Natural killer cell (primary cell): ENCODE data around the gene C13orf46. TPM values are rescaled to one million over a fixed set of nuclear protein-coding genes. Genes with fewer than 3 reads are reported as not detected.
A peak's percentile ranks its signal among the peaks of the same experiment; 100 is the strongest.

Experiments used
- ATAC-seq, 3 donors: fragments of 150-1000 bp in 2 of 3; fragments of 200-7000 bp in 1 of 3; cut with Tn5 transposase; 1 replicate in 1 of 3; 2 replicates in 2 of 3; pipeline ENCODE4 v1.10.0; 2021; ENCODE audit warnings: mild to moderate bottlenecking in 2 of 3, moderate library complexity in 2 of 3
- DNase-seq, 2 donors: peaks; one replicate each; pipeline versions ENCODE4 v3.0.0 to v3.0.0-alpha.2; 2013 to 2021; ENCODE audit warnings: mixed read lengths in 1 of 2
- H3K27ac ChIP-seq: one replicate; pipeline ENCODE4 v1.5.1; 2013; ENCODE audit warnings: mild to moderate bottlenecking, low read length
- H3K27me3 ChIP-seq: one replicate; pipeline ENCODE4 v1.6.1; 2013; ENCODE audit warnings: low read length; ENCODE audit not compliant: control insufficient read depth, insufficient read depth
- H3K36me3 ChIP-seq: one replicate; pipeline ENCODE4 v1.6.1; 2013; ENCODE audit warnings: low read length; ENCODE audit not compliant: control insufficient read depth, insufficient read depth
- H3K4me1 ChIP-seq: one replicate; pipeline ENCODE4 v1.6.1; 2013; ENCODE audit warnings: low read length; ENCODE audit not compliant: control insufficient read depth, insufficient read depth
- H3K4me3 ChIP-seq: one replicate; pipeline ENCODE4 v1.5.1; 2013; ENCODE audit warnings: low read length
- H3K9me3 ChIP-seq: one replicate; pipeline ENCODE4 v1.6.1; 2013; ENCODE audit warnings: low read length; ENCODE audit not compliant: control insufficient read depth, insufficient read depth
- H3K27ac Mint-ChIP-seq, 2 donors: one replicate each; pipeline ENCODE4 v1.8.0; 2022; ENCODE audit warnings: mild to moderate bottlenecking in 2 of 2, mixed read lengths in 2 of 2, moderate library complexity in 1 of 2
- H3K27me3 Mint-ChIP-seq, 2 donors: one replicate each; pipeline ENCODE4 v1.8.0; 2022; ENCODE audit warnings: low read depth in 2 of 2, mixed read lengths in 2 of 2
- H3K36me3 Mint-ChIP-seq: one replicate; pipeline ENCODE4 v1.8.0; 2022; ENCODE audit warnings: mixed read lengths
- H3K4me1 Mint-ChIP-seq, 2 donors: one replicate each; pipeline ENCODE4 v1.8.0; 2022; ENCODE audit warnings: mixed read lengths in 2 of 2
- H3K4me3 Mint-ChIP-seq: one replicate; pipeline ENCODE4 v1.8.0; 2022; ENCODE audit warnings: mild to moderate bottlenecking, moderate library complexity, mixed read lengths
- H3K9me3 Mint-ChIP-seq, 2 donors: one replicate each; pipeline ENCODE4 v1.8.0; 2022; ENCODE audit warnings: mixed read lengths in 2 of 2
- CTCF ChIP-seq: fragments of 200-600 bp; IDR thresholded peaks from one replicate; pipeline ENCODE4 v1.8.0; 2022; ENCODE audit warnings: antibody characterized with exemption
- WGBS: methylation state at CpG from one replicate; pipeline ENCODE4 v1.1.7; 2013; ENCODE audit warnings: missing lambda C conversion rate; ENCODE audit not compliant: insufficient coverage; 5-methylcytosine and 5-hydroxymethylcytosine counted together
- intact Hi-C: fragments of 100-400 bp; cut with micrococcal nuclease; formaldehyde crosslinking; loops from one replicate; pipeline ENCODE4 v1.14.2; 2022
- total RNA-seq, 4 donors: library from RNA; stranded (reverse); fragments of 120-200 nt in 1 of 4; gene quantifications; one replicate each; pipeline versions ENCODE4 v1.2.3 to v1.2.4, GENCODE V29; 2013 to 2022

The C13orf46 gene
- total RNA-seq, 3 donors from 2014 or later (not counting 1 experiment from before 2014, with no cell fraction given): 21.1 to 23.9 (median 23.5) TPM

- H3K4me1 Mint-ChIP-seq: peaks cover 4 to 5% of the 10 kb centered on the region in 2 donors
- intact Hi-C loops: no loop called here
Observed at GRCh38 chr13:114013952-114014629, 40.2 kb upstream of the C13orf46 start.

GRCh38 chr13:114013336-114013735 is 39.5 kb upstream of the C13orf46 start:
- no peak overlapping the region for H3K27ac Mint-ChIP-seq
- no peaks in the 10 kb centered on the region for H3K36me3 Mint-ChIP-seq
- WGBS: 86% methylated on average over 4 of the region's 4 CpGs
- H3K27me3 Mint-ChIP-seq: no peaks in the 10 kb centered on the region
- DNase-seq (no peak), ATAC-seq (no peak)
- H3K4me1 ChIP-seq: no peaks in the 10 kb centered on the region
- H3K36me3 ChIP-seq: peaks cover 84% of the 10 kb centered on the region
- intact Hi-C loops: no loop called here
- TF ChIP-seq CTCF: no peak
- no peaks in the 10 kb centered on the region for H3K27me3 ChIP-seq
- no peak overlapping the region for H3K4me3 Mint-ChIP-seq
- no peaks in the 10 kb centered on the region for H3K9me3 ChIP-seq
- no peaks in the 10 kb centered on the region for H3K9me3 Mint-ChIP-seq
- H3K4me3 ChIP-seq: no peak overlapping the region
- H3K4me1 Mint-ChIP-seq: peaks cover 4 to 5% of the 10 kb centered on the region in 2 donors
- H3K27ac ChIP-seq: no peak overlapping the region

More at GRCh38 chr13:114013952-114014629, 40.2 kb upstream of the C13orf46 start:
- DNase-seq: no peak
- H3K27me3 ChIP-seq: no peaks in the 10 kb centered on the region
- no peaks in the 10 kb centered on the region for H3K4me1 ChIP-seq
- H3K36me3 ChIP-seq: peaks cover 88% of the 10 kb centered on the region
- ATAC-seq: no peak
- H3K9me3 ChIP-seq: no peaks in the 10 kb centered on the region
- no peak overlapping the region for H3K27ac ChIP-seq
- H3K36me3 Mint-ChIP-seq: no peaks in the 10 kb centered on the region
- no peaks in the 10 kb centered on the region for H3K27me3 Mint-ChIP-seq
- no peak for TF ChIP-seq CTCF
- no peaks in the 10 kb centered on the region for H3K9me3 Mint-ChIP-seq
- H3K4me3 ChIP-seq: no peak overlapping the region
- no peak overlapping the region for H3K4me3 Mint-ChIP-seq
- WGBS: 98% methylated on average over 21 of the region's 22 CpGs
- no peak overlapping the region for H3K27ac Mint-ChIP-seq

GRCh38 chr13:114012921-114013320 is 39.0 kb upstream of the C13orf46 start:
- H3K4me3 ChIP-seq: no peak overlapping the region
- H3K27ac ChIP-seq: no peak overlapping the region
- Mint-ChIP-seq H3K36me3 (no peaks in the 10 kb centered on the region), H3K9me3 (no peaks in the 10 kb centered on the region), H3K4me1 (peaks cover 4 to 5% of the 10 kb centered on the region in 2 donors), H3K4me3 (no peak overlapping the region), H3K27ac (no peak overlapping the region), H3K27me3 (no peaks in the 10 kb centered on the region)
- no peaks in the 10 kb centered on the region for H3K9me3 ChIP-seq
- WGBS: 97% methylated on average over 21 of the region's 21 CpGs
- ATAC-seq (no peak), DNase-seq (no peak)
- H3K27me3 ChIP-seq: no peaks in the 10 kb centered on the region
- intact Hi-C loops: no loop called here
- no peaks in the 10 kb centered on the region for H3K4me1 ChIP-seq
- peaks cover 80% of the 10 kb centered on the region for H3K36me3 ChIP-seq
- no peak for TF ChIP-seq CTCF

- WGBS: 96% methylated on average over 17 of the region's 17 CpGs
- intact Hi-C loops: no loop called here
- no peaks in the 10 kb centered on the region for H3K9me3 ChIP-seq
- H3K27me3 ChIP-seq: no peaks in the 10 kb centered on the region
- TF ChIP-seq CTCF: no peak
- Mint-ChIP-seq H3K27me3 (no peaks in the 10 kb centered on the region), H3K36me3 (no peaks in the 10 kb centered on the region), H3K9me3 (no peaks in the 10 kb centered on the region), H3K4me3 (no peak overlapping the region), H3K27ac (no peak overlapping the region), H3K4me1 (peaks cover 4 to 5% of the 10 kb centered on the region in 2 donors)
- H3K36me3 ChIP-seq: peaks cover 77% of the 10 kb centered on the region
- DNase-seq: no peak
- H3K4me1 ChIP-seq: no peaks in the 10 kb centered on the region
- no peak overlapping the region for H3K4me3 ChIP-seq
- peak in 1 of 3 donors; percentile 33 for ATAC-seq
- H3K27ac ChIP-seq: no peak overlapping the region
Observed at GRCh38 chr13:114012141-114012540, 38.3 kb upstream of the C13orf46 start.
